Psoas muscle (tissue), 8 donors: ENCODE results near the gene NMNAT3. TPM values are rescaled to one million over a fixed set of nuclear protein-coding genes. Genes with fewer than 3 reads are reported as not detected.
A peak's percentile ranks its signal among the peaks of the same experiment; 100 is the strongest.

Source experiments
- ATAC-seq, 4 donors: fragments of 200-7000 bp; cut with Tn5 transposase; one replicate each; pipeline ENCODE4 v1.9.1; 2020; ENCODE audit warnings: moderate library complexity in 3 of 4, mild to moderate bottlenecking in 2 of 4
- DNase-seq, 2 donors: peaks; one replicate each; pipeline ENCODE4 v3.0.0-alpha.2; 2020
- H3K27ac ChIP-seq: fragments of 200-600 bp; one replicate; pipeline ENCODE4 v1.8.0; 2022
- H3K27me3 ChIP-seq, 3 donors: fragments of 200-600 bp in 1 of 3; one replicate each; pipeline versions ENCODE4 v1.6.1 to v1.8.0; 2013 to 2022; ENCODE audit warnings: low read length in 2 of 3, mild to moderate bottlenecking in 2 of 3, moderate library complexity in 1 of 3; ENCODE audit not compliant: insufficient read depth in 3 of 3
- H3K36me3 ChIP-seq, 2 donors: fragments of 200-600 bp in 1 of 2; one replicate each; pipeline versions ENCODE4 v1.6.1 to v1.8.0; 2013 to 2022; ENCODE audit warnings: low read depth in 1 of 2, mild to moderate bottlenecking in 1 of 2, moderate library complexity in 1 of 2; ENCODE audit not compliant: insufficient read depth in 1 of 2
- H3K4me1 ChIP-seq: fragments of 200-600 bp; one replicate; pipeline ENCODE4 v1.8.0; 2022
- H3K4me3 ChIP-seq: fragments of 200-600 bp; one replicate; pipeline ENCODE4 v1.8.0; 2022; ENCODE audit warnings: mild to moderate bottlenecking
- H3K9me3 ChIP-seq: fragments of 200-600 bp; one replicate; pipeline ENCODE4 v1.8.0; 2022
- WGBS, 3 donors: extraction: QIAGEN DNeasy Blood & Tissue Kit; methylation state at CpG; one replicate each; pipeline versions ENCODE4 v1.1.6 to v1.1.7; 2013; 5-methylcytosine and 5-hydroxymethylcytosine counted together
- intact Hi-C, 2 donors: fragments of 100-400 bp; cut with DNase I; formaldehyde crosslinking; loops; one replicate each; pipeline versions ENCODE4 v1.11.0 to v1.14.2; 2022
- polyA plus RNA-seq, 3 donors: library from polyadenylated mRNA; stranded (reverse); fragments of 200-250 nt; gene quantifications; one replicate each; pipeline ENCODE4 v1.2.3, GENCODE V29; 2013
- total RNA-seq, 4 donors: library from RNA; stranded (reverse); fragmentation: NEBNext Ultra II Directional in 2 of 4; extraction: Animal tissue kit (Norgen Biotek cat#: 25700) in 2 of 4; gene quantifications; one replicate each; pipeline versions ENCODE4 v1.2.1 to v1.2.4, GENCODE V29; 2021 to 2023
- TF ChIP-seq, protein P1 (sequence below): fragments of 200-600 bp; IDR thresholded peaks from one replicate; pipeline ENCODE4 v1.8.0; 2022; ENCODE audit warnings: antibody characterized with exemption
- donor health status: healthy with polysubstance abuse.
- donor health status: DM: no; HTN: no; CAD: no; lungs with moderate emphysema.
- donor health status: Bipolar disorder and iron deficiency.
- donor health status: healthy.
- donor health status: DM: yes; HTN: yes; CAD: no.
- donor health status: DM: no; HTN: no; CAD: no.
- donor health status: DM: no; HTN: no; CAD: no.
- donor health status: DM: yes; HTN: yes; CAD: no.

NMNAT3 gene
- total and polyA plus RNA-seq, 7 donors: 6.0 to 14.2 (median 8.9) TPM

DNA sequence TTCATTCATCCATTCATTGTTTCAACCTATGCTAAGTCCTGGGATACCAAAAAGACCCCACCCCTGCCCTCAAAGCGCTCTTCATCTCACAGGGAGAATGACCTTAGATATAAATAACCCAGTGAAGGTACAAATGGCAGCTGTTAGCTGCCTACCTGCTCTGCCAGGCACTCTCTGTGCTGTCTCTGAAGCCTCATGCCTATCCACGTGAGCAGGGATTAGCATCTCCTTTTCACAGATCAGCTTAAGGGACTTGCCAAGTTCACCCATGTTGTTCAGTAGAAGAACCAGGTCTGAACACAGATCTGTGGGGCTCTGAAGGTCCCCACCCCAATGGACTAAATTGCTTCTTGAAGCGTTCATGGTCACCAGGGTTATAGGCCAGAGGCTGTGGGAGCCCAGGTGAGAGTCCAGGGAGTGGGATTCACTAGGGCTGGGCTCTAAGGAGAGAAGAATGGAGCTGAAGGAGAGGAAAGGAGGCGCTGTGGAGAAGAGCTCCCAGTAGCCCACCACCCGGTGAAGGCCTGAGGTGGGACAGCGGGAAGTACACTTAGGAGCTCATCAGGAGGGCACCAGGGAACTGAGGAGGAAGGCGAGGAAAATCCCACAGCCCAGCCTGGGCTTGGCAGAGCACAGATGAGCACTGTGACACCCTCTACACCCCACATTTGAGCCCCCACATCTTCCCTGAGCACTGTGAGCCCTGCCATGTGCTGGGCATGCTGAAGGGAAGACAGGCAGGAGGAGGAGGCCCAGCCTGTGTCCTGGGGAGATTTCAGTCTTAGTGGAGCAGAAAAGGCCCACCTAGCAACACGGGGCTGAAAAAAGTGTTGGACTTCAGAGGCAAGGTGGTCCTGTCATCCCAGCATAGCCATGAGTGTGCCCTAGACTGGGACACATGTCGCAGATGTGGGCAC, 158.6 kb downstream of the NMNAT3 start:
- WGBS, 3 donors: 84 to 90% (median 90%) methylated on average over 9 of the region's 9 CpGs
- ATAC-seq (peak in 3 of 4 donors; percentile 44 to 66 (median 63)), DNase-seq (no peak)
- Histone ChIP-seq H3K4me3 (no peak overlapping the region), H3K27ac (no peak overlapping the region), H3K4me1 (no peaks in the 10 kb centered on the region), H3K27me3 (no peaks in the 10 kb centered on the region), H3K36me3 (no peaks in the 10 kb centered on the region), H3K9me3 (no peaks in the 10 kb centered on the region)
- TF ChIP-seq, protein P1, sequence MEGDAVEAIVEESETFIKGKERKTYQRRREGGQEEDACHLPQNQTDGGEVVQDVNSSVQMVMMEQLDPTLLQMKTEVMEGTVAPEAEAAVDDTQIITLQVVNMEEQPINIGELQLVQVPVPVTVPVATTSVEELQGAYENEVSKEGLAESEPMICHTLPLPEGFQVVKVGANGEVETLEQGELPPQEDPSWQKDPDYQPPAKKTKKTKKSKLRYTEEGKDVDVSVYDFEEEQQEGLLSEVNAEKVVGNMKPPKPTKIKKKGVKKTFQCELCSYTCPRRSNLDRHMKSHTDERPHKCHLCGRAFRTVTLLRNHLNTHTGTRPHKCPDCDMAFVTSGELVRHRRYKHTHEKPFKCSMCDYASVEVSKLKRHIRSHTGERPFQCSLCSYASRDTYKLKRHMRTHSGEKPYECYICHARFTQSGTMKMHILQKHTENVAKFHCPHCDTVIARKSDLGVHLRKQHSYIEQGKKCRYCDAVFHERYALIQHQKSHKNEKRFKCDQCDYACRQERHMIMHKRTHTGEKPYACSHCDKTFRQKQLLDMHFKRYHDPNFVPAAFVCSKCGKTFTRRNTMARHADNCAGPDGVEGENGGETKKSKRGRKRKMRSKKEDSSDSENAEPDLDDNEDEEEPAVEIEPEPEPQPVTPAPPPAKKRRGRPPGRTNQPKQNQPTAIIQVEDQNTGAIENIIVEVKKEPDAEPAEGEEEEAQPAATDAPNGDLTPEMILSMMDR: no peak
- intact Hi-C loops: no loop called here

DNA sequence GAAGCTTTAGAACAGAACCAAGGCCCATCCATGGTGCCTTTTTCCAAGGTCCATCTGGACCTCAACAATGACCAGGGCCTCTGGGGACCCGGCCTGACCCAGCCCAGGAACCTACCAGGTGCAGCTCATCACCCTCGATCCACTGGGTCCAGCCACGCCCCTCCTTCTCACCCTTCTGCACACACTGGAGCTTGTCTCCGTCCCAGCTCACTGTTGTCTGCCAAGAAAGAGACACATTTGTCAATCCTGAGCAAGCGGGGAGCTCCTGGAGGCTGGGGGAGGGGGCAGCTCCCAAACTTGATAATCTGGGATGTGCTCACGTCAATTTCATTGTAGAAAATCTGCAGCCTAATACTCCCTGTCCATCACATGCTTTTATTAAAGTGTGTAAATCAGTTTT, 159.5 kb downstream of the NMNAT3 start:
- TF ChIP-seq, protein P1: no peak
- 61 to 65% (median 64%) methylated on average over 6 of the region's 6 CpGs for WGBS, 3 donors
- H3K4me3 ChIP-seq: no peak overlapping the region
- intact Hi-C loops: no loop called here
- no peaks in the 10 kb centered on the region for H3K36me3 ChIP-seq
- no peaks in the 10 kb centered on the region for H3K4me1 ChIP-seq
- DNase-seq: no peak
- H3K27me3 ChIP-seq: no peaks in the 10 kb centered on the region
- no peak for ATAC-seq
- no peak overlapping the region for H3K27ac ChIP-seq
- H3K9me3 ChIP-seq: no peaks in the 10 kb centered on the region

DNA sequence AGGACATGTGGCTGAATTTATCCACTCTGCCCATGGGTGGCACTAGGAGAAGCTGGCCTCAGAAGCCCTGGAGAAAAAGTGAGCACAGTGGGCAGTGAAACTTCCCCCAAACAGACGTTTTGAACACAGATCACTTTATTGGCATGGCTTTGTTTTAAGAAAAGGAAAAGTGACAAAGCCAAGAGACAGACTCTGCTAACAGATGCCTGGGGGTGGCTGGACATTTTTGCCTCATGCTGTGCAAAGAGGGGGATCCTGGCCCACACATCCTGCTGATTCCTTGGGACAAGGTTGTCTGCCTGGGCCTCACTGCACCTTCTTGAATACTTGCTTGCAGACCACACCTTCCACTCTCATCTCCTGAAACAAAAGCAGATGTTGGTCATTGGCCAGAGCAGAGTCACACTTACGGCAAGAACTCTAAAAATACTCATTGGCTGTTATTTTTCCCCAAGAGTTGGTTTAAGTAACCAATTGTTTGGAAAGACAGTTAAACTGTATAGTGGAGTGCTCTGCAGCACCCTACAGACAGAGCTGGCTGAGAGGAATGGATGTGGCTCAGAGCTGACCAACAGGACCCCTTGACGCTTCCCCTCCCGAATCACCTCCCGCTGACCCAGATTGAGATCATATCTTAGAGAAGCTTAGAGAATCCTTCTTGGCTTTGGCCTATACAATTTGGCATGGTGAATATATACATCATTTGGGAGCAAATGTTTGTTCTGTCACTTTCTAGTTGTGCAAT, 160.3 kb downstream of the NMNAT3 start:
- Histone ChIP-seq H3K4me3 (no peak overlapping the region), H3K27me3 (no peaks in the 10 kb centered on the region), H3K9me3 (no peaks in the 10 kb centered on the region), H3K36me3 (no peaks in the 10 kb centered on the region), H3K27ac (no peak overlapping the region), H3K4me1 (no peaks in the 10 kb centered on the region)
- intact Hi-C loops: no loop called here
- DNase-seq (no peak), ATAC-seq (no peak)
- TF ChIP-seq, protein P1: no peak
- WGBS, 3 donors: 74 to 81% (median 77%) methylated on average over 5 of the region's 5 CpGs

DNA sequence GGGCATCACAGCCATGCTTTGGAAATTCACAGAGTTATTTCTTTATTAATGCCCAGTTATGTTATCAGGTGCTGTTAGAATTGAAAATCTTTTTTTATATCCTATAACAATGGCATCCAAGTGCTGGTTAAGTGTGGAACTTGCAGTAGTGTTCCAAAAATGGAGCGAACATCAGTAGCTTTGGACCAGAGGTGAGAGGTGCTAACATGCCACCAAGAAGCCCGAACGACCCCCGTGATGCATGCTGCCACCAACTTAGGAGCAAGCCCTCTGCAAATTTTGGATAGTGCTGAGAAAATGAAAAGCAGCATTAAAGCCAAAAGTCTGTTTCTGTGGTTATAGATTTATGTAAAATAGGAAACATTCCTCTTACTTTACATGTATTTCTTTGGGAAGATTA, 163.0 kb downstream of the NMNAT3 start:
- DNase-seq (no peak), ATAC-seq (no peak)
- Histone ChIP-seq H3K27ac (no peak overlapping the region), H3K4me3 (no peak overlapping the region), H3K9me3 (no peaks in the 10 kb centered on the region), H3K27me3 (no peaks in the 10 kb centered on the region), H3K4me1 (no peaks in the 10 kb centered on the region), H3K36me3 (no peaks in the 10 kb centered on the region)
- TF ChIP-seq, protein P1: no peak
- 94 to 97% (median 95%) methylated on average over 4 of the region's 4 CpGs for WGBS, 3 donors
- intact Hi-C loops: no loop called here

Other genes starting within 250 kb of the NMNAT3 start
- not detected for gene RBP2, start 201.5 kb downstream of the NMNAT3 start, total RNA-seq
- 1 to 10 TPM in 1 of 3 donors, under 1 TPM in 1, not detected in 1; 0.59 to 2.7 TPM for gene RBP2, start 201.5 kb downstream of the NMNAT3 start, polyA plus RNA-seq
- gene RBP1, start 138.2 kb downstream of the NMNAT3 start, total RNA-seq: 1 to 10 TPM; 3.2 to 10.0 (median 8.9) TPM
- 1 to 10 TPM; 1.9 to 7.6 (median 7.0) TPM for gene RBP1, start 138.2 kb downstream of the NMNAT3 start, polyA plus RNA-seq